ENCODE measurements around the gene GOSR2.

DNA sequence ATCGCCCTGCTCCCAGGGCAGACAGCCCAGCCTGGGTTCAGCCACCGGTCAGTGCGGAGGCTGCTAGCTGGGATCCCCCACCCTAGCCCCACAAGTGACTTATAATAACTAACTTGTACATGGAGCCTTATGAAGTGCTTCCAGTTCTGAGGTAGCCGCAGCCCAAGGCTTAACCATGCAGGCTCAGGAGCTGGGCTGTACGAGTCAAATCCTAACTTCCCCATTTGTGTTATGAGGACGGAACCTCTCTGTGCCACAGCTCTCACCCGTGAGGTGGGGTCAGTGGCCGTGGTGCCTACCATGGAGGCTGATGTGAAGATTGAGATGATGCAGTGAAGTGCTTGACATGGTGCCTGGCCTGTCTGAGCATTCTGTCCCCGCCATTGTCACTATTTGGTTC is 27.8 kb upstream of the GOSR2 start:
- TF ChIP-seq, protein P1, sequence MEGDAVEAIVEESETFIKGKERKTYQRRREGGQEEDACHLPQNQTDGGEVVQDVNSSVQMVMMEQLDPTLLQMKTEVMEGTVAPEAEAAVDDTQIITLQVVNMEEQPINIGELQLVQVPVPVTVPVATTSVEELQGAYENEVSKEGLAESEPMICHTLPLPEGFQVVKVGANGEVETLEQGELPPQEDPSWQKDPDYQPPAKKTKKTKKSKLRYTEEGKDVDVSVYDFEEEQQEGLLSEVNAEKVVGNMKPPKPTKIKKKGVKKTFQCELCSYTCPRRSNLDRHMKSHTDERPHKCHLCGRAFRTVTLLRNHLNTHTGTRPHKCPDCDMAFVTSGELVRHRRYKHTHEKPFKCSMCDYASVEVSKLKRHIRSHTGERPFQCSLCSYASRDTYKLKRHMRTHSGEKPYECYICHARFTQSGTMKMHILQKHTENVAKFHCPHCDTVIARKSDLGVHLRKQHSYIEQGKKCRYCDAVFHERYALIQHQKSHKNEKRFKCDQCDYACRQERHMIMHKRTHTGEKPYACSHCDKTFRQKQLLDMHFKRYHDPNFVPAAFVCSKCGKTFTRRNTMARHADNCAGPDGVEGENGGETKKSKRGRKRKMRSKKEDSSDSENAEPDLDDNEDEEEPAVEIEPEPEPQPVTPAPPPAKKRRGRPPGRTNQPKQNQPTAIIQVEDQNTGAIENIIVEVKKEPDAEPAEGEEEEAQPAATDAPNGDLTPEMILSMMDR (IDR thresholded peaks at IDR 0.05): no peak
- TF ChIP-seq ZFX (IDR thresholded peaks at IDR 0.05; ENCODE audit: borderline replicate concordance): no peak

Data from 22Rv1 (cell line).